Measurements from ENCODE around the gene IVD.
"Not testable (repeated sequence)": the region's sequence is repeated elsewhere in the genome, so short reads cannot be mapped to it uniquely, and the experiment has no call there.

IVD gene

DNA sequence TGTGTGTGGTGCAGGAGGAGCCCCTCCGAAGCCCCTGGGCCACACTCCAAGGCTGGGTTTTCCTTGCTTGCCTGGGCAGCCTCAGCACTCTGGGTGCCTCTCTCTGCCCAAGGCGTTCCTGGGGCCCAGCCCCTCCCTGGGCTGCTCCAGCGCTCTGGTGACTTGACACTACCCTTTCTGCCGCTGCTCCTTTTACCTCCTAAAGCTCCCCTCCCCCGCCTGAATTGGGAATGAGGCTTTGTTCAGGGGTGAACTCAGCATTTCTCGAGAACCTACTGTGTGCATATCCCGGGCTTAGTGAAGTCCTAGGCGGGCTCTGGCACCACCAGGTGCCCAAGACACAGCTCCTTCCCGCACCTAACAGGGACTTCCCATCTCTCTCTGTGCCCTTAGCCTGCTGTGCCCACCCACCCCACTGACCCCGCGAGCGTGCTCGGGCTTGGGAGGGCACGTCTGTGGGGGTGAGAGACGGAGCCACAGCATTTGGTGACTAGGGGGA is 33.9 kb downstream of the IVD start:
- no peak for DNase-seq (ENCODE audit: low read depth)

DNA sequence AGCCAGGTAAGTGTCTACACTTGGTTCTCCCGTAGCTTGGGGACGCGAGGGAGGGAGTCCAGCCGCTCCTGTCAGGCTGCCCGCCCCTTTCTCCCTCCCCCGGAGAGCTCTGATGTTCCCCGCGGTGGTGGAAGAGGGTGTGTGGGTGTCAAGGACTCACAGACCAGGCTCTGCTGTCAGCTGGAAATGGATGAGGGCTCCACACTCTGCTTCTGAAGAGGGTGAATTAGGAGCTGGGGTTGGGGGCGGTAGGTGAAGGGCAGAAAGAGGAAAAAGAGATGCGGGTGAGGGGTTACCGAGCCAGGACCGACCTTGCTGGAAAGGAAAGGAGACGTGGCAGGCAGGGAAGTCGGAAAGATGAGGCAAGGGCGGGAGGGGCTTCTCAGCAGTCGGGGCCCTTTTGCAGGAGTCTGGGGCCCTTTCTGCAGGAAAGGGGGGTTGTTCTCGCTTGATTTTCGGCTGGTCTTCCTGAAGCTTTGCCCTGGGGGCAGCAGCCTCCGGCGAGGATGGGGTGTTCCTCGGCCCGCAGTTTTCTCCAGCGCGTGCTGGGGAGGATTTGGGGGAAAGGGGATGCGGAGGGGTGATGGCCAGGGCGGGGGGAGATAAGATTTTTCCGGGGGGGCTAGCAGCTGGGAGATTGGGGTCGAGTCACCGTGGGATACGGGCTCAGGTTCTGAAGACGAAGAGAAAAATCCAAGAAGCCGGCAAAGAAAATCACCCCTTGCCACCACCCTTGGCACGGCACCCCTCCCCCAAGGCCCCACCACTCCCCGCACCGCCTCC is 34.6 kb downstream of the IVD start:
- no peak for DNase-seq (ENCODE audit: low read depth)

DNA sequence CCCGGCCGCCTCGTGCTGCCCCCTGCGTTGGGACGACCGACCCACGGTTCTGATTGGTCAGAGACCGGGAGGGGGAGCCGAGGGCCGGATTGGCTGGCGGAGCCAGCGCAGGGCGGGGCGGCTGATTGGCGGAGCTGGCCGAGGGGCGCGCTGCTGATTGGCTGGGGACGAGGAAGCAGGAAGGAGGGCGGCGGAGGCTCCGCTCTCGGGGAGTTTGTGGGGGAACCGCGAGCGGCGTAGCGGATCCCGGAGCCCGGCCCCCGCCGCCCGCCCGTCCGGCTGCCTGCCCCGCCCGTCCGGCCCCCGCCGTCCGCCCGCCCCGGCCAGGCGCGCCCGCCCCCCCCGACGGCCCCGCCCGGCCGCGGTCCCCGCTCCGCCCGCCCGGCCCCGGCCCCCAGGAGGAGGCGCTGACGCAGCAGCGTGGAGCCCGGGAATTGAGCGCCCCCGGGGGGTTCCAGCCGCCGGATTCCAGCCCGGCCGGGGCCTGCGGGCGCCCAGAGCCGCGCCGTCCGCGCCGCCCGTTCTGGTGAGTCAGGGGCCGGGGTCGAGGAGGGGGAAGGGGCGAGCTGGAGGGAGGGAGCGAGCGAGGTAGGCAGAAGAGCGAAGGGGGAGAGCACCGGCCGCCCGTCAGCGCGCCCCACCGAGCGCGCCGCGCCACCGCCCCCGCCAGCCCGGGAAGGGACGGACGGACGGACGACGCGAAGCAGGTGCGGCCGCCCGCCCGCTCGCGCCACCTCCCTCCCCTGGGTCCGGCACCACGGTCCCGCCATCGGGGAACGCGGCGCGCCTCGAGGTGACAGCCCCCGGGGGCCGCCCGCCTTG is 35.4 kb downstream of the IVD start, which contains the start of gene BAHD1:
Gene BAHD1, plus strand, starts transcription at position 211 of the 822 bp plus-strand sequence. CDS start 17,512 bp downstream, outside the sequence.
- DNase-seq (ENCODE audit: low read depth): peak; percentile 89

DNA sequence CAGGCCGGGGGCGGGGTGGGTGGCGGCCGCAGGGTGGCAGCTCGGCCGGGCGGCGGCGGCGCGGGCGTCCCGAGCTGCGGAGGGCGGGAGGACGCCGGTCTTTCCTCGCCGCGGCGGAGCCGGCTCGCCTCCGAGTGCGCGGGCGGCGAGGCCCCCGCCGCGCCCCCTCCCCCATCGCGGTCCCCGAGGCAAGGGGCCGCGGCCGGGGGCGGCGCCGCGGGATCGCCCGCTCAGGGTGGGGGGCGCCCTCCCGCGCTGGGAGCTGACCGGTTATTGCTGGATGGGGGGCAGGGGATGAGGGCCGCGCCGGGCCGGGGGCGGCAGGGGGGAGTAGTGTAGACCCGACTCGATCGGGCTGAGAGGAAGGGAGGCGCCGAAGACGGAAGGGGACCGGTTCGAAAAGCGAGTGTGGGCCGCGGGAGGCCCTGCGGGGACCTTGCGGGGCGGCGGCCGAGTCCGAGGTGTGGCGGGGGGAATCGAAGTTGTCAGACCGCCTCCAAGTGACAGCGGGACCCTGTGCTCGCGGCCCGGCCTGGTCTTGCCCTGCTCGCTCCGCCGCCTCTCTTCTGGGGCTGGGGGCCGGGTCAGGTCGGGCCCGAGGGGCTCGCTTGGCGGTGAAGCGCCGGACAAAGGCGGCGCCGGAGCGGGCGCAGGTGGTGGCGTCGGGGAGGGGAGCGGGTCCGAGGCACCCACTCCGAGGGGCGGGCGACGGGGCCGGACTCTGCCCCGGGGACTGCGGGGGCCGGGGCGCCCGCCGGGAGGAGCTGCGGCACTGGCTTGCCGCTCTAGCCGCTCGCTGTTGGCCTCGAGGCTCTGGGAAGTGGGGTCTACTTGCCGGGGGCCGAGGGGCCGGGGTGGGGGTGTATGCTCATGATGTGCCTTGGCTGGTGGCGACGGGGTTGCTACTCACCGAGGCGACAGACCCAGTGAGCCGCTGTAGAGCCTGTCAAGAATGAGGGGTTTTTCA is 36.3 kb downstream of the IVD start:
- DNase-seq (ENCODE audit: low read depth): no peak

DNA sequence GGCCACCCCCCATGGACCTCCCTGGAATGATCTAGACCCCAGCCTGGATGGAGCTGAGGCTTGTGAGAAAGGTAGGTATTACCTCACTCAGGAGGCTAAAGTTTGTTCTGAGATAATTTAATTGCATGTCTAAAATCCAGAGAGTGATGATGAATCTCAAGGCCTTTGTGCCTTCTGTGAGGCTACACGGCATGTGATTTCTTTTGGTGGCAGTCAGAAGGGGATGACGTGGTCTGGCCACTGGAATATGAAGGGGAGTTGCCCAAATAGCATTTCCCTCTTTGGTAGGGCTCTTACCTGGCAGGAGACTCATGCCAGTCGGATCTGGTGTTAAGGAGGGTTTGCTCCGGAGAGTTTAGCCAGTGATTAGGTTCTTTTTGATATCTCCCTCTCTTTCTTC is 37.7 kb downstream of the IVD start:
- no peak for DNase-seq (ENCODE audit: low read depth)

DNA sequence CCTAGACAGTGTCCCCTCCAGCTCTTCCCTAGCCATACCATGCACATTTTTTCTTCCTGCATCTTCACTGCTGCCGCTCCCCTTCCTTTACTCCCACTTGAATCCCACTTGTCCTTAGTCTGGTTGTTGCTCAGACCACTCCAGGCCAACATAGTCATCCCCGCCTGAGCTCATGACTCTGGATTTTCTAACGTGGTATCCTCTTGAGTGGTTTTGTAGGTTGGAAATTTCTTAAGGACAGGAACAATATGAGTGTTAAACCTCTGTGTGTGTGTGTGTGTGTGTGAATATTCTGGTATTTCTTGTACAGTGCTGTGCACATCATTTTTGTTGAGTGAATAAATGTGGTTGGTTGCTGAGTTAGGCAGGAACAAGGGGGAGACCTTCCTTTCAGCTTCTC is 38.3 kb downstream of the IVD start:
- DNase-seq (ENCODE audit: low read depth): no peak

DNA sequence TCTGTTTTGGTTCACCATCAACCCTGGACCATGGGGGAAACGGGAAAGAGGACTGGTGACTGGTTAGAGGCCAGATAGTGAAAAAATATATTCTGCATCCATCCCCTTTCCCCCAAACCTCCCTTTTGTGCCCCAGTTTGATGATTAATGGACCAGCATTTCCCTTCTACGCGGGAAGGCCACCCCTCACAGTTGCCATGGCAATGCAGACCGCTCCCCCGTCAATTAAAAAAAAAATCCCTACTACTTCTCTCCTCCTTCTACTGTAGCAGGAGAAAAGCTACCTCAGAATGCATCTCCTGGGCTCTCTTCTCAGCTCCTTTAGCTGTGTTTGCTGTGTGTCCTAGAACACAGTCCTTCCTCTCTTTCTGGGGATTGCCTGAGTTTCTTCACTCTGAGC is 39.1 kb downstream of the IVD start:
- DNase-seq (ENCODE audit: low read depth): no peak

DNA sequence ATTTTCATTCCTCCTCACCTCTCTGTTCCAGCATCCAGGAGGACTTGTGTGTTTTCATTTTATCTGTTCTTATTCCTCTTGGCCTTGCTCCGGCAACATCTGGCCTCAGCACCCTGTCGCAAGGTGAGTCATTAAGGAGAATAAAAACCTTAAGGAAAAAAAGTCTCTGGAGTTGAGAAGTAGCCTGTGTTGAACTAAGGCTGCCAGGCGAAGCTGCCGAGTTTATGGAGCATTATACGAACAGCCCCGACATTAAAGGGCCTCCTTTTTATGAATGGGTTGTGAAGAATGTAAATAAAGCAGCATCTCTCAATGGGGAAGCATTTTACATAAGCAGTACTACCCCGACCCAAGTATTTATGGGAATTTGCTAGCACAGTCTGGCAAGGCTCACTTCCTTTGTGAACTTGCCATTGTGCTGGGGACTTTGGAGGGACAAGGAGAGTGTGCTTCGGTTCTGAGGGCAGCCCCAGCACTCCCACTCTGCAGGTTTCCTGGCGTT is 39.9 kb downstream of the IVD start:
- DNase-seq (ENCODE audit: low read depth): no peak

DNA sequence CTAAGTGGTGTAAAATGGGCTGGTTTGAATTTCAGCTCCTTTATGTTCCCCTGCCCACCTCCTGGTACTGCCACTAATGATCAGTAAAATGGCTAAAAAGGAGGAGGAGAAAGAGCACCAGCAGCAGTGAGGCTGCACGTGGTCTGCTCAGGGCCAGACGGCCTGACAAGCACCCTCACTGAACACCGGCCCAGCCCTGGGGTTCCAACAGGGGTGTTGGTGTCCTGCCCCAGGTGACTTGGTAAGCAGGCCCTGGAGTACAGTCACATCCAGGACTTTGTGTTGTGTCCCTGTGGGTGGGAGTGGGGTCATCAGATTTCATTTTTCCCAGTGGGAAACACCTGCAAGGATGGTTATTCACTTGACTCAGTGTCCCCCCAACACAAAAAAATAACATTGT is 40.5 kb downstream of the IVD start:
- DNase-seq (ENCODE audit: low read depth): no peak

DNA sequence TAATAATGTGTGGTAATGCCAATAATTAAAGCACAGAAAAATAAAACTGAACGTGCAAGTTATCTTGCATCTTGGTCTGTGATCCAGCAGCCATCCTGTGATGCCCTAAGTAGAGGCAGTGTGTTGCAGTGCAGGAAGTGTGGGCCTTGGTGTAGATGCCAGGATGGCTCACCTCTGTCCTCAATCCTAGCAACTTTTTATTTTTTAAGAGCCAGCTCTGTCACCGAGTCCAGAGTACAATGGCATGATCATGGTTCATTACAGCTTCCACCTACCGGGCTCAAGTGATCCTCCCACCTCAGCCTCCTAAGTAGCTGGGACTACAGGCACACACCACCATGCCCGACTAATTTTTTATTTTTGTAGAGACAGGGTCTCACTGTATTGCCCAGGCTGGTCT is 42.8 kb downstream of the IVD start:
- no peak for DNase-seq (ENCODE audit: low read depth)

DNA sequence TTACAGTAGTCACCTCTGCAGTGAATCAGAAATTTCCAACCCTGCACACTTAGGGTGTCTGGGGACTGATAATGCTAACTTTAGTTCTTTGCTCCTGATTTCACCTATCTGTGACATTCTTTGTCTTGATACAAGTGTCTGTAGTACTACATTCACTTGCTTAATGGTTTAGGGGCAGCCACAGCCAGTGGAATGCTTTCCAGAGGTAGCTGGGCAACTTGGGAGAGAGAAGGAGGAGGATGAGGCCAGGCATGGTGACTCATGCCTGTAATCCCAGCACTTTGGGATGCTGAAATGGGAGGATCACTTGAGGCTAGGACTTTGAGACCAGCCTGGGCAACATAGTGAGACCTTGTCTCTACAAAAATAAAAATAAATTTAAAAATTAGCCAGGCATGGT is 43.7 kb downstream of the IVD start:
- no peak for DNase-seq (ENCODE audit: low read depth)

DNA sequence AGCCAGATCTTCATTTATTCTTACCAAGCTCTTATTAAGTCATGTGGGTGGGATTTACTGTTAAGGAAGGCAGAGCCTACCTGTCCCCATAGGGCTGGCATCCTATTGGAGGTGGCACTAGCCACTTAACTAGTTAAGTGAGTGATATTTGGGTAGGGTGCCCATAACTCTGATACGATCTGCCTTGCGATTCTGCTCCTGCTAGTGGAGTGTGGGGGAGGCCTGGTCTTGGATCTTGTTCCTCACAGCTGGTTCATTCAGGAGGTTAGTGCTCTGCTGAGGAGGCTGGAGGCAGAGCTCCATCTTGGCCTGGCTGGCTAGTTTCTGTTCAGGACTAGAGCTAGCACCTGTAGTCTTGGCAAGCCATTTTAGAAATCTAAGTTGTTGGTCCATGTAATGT is 44.5 kb downstream of the IVD start:
- DNase-seq (ENCODE audit: low read depth): no peak

DNA sequence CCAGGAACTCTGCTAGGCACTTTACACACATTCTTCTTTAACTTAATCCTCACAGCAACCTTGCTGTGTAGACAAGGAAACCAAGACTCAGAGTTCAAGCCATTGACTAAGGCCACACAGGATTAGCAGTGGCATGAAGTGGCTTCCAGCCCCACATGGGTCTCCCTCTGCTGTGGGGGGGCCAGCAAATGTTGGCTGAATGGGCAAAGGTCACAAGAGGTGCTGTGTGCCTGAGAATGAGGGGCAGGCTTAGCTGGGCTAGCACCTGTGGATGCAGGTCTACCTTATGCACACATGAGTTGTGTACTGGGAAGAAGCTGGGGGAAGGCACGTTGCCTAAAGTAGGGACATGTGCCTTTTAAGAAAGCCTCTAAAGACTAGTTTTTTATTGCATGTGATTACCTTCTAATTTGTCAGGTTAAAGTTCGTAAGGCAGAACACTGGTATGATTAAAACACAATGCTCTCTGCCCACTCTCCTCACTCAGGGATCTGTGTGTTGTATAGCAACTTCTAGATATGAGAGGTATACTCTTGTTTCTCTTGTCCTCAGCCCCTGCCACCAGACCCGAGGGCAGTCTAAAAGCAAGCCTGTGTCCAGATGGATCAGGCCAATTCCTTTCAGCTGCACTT is 46.0 kb downstream of the IVD start:
- no peak for DNase-seq (ENCODE audit: low read depth)

DNA sequence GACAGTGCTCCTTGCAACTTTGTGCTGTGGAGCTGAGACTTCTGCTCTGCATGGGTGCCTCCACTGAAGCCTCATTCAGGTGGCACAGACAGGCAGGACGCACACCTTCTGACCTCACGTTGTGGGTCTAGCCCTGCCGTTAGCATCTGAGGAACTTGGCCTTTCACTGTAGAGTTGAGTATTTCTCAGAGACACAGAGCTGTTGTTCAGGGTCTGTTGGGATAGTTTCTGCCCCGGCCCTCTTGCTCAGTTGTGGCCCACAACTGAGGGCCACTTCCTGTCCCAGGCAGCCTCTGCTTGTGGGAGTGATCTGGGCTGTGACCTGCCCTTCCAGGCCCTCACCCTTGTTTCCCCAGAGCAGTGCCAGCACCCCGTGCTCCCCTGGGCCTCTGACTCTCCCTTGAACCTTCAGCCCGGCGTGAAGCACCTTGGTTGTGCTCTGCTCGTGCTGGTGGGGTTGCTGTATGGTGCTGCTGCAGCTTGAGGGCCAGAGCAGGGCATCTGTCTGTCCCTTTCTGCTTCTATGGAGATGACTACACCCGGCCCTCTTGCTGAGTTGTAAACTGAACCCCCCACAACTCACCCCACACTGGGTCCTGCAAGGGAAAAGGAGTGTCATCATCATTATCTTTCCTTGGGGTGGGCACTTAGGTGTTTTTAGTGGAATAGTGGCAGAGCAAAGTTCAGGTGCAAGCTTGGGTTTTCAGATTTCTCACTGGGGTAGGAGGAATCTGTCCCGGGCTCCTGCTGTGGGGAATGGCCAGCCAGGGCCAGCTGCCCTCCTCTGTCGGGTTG is 46.9 kb downstream of the IVD start:
- DNase-seq (ENCODE audit: low read depth): no peak

DNA sequence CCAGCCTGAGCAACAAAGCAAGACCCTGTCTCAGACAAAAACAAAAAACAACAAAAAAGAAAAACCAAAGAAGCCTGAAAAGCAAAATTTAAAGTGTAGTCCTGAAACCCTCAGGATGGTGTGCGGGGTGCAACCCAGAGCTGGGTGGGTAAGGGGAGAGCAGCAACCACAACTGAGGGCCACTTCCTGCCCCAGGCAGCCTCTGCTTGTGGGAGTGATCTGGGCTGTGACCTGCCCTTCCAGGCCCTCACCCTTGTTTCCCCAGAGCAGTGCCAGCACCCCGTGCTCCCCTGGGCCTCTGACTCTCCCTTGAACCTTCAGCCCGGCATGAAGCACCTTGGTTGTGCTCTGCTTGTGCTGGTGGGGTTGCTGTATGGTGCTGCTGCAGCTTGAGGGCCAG is 48.3 kb downstream of the IVD start:
- DNase-seq (ENCODE audit: low read depth): not testable (repeated sequence)

DNA sequence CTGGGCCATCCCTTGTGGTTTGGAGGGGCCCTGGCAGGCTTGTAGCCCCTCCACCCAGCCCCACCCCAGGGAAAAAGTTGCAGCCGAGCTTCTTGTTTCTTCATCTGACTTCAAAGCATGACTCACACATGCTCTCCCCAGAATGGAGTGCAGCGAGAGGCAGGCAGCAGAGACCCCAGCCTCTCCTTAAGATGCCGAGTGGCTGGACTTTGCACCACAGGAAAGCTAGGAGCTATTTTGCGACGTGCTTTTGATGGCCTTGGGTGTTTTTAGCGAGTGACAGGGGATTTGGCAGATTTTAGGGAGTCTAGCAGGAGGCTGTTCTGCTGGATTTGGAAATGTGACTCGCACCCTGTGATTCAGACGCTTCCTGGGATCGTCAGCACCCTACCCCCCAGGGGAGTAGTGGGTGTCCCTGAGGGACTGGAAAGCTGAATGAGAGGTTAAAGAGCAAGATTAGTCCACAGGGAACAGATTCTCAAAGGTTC is 49.4 kb downstream of the IVD start:
- no peak for DNase-seq (ENCODE audit: low read depth)

DNA sequence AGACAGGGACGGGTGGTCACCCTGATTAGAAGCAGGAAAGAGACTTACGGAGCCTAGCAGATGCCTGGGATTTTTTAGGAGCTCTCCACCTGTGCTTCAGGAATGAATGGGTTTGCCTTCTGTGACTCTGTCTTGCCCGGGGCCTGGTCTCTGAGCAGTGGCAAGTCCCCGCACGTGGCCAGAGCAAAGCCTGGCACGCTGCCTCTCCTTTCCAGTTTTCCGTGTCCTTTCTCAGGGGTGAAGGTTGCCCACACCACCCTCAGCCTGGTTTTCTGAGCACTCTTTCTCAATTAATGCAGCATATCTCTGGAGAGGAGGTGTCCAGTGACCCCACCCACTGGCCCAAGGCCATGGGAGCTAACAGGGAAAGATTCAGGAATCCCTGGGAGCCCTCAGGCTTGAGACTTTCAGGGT is 50.7 kb downstream of the IVD start:
- no peak for DNase-seq (ENCODE audit: low read depth)

DNA sequence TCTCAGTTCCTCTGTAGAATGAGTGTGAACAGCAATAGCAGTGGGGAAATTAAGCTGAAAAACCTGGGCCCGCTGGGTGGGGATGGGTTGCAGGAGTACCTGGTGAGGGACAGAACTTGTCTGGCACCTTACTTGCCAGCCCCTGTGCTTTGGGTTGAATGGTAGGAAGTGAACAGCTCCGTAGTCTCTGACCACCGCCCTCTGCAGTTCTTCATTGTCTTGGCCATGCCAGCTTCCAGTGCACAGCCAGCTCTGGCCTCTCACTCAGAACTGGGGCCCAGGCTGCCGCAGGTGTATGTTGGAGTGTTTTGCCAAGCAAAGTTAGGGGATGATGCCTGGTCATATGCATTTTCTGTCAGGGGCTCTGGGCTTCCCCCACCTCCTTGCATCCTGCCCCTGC is 51.1 kb downstream of the IVD start:
- DNase-seq (ENCODE audit: low read depth): no peak

DNA sequence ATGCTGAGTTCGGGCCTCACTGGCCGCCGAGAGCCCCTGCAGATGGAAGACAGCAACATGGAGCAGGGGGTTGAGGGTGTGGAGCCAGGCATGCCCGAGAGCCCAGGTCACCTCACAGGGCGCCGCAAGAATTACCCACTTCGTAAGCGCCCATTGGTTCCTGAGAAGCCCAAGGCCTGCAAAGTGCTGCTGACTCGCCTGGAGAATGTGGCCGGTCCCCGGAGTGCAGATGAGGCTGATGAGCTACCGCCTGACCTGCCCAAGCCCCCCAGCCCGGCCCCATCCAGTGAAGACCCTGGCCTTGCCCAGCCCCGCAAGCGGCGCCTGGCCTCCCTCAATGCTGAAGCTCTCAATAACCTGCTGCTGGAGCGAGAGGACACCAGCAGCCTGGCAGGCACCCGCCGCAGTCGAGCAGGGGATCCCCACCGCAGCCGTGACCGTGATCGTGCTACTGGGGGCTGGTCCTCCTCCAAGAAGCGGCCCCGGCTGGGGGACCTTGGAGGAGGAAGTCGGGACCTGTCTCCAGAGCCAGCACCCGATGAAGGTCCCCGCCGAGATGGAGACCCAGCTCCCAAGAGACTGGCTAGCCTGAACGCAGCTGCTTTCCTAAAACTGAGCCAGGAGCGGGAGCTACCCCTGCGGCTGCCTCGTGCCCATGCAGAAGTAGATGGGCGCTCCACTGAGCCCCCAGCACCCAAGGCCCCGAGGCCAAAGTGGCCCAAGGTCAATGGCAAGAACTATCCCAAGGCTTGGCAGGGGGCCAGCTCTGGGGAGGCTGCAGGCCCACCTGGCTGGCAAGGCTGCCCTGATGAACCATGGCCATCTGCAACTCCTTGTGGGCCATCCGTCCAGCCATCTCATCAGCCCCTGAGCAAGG is 53.1 kb downstream of the IVD start:
- DNase-seq (ENCODE audit: low read depth): no peak

Measured in T follicular helper cell (primary cell).